ENCODE results near the gene IRF9. TPM values are rescaled to one million over a fixed set of nuclear protein-coding genes. Genes with fewer than 3 reads are reported as not detected.

The IRF9 gene
- total and polyA plus RNA-seq, 2 of the 13 experiments (the other 11 are each of a cell fraction or from before 2014, with no cell fraction given): 14.9 to 49.7 TPM

- in situ Hi-C loops (cut with HindIII; ENCODE audit: extremely low pct_ligation_motif_present, low pct_unique_long_range_greater_than_20kb) (no loop called here), intact Hi-C loops (cut with micrococcal nuclease; ENCODE audit: unreplicated experiment) (loop anchor here (1.0 kb wide), 1 partner anchor 102 kb away; no protein-coding TSS in a partner anchor)
- no peak for FAIRE-seq
- H3K27ac ChIP-seq (ENCODE audit: extremely low read length, insufficient read depth, low read length): peak overlapping the region; percentile 84
- peak overlapping the region; percentile 97 for H3K9ac ChIP-seq (ENCODE audit: insufficient read depth, low read depth, low read length)
- no peaks in the 10 kb centered on the region for H4K20me1 ChIP-seq (ENCODE audit: insufficient read depth, low read length)
- POLR2A ChIA-PET: interaction anchor here (0.8 to 4.3 kb wide), 27 partner anchors 7 to 592 kb away, joined by 3 to 230 read pairs (median 9); partner anchors contain the start of genes CARMIL3, CHMP4A, DCAF11 and DHRS1
- H3K36me3 ChIP-seq (replicated peaks in 1 of 2; ENCODE audit: control insufficient read depth in 1 of 2, insufficient read depth in 2 of 2, low read length in 2 of 2): peaks cover 17 to 29% of the 10 kb centered on the region in 2 experiments; a peak in 4 of 5 replicates
- peak overlapping the region; percentile 79 to 91 (median 85) for H3K4me3 ChIP-seq (replicated peaks in 1 of 3; ENCODE audit: insufficient read depth in 1 of 3, low read depth in 2 of 3, low read length in 3 of 3)
- no peaks in the 10 kb centered on the region; a peak in 1 of 5 replicates for H3K27me3 ChIP-seq (ENCODE audit: control insufficient read depth in 1 of 2, insufficient read depth in 2 of 2, low read length in 2 of 2)
- CTCF ChIA-PET (ENCODE audit: low intra/inter-chr PET ratio, low total read pairs): no interaction called here
- H3K4me1 ChIP-seq (ENCODE audit: insufficient read depth, low read length): peaks cover 65% of the 10 kb centered on the region
- DNase-seq (ENCODE audit: low spot score): no peak
- no peaks in the 10 kb centered on the region for H3K9me3 ChIP-seq (ENCODE audit: low read length)
- peak overlapping the region; percentile 99 for H3K4me2 ChIP-seq (ENCODE audit: low read depth, low read length)
- H2AFZ ChIP-seq (ENCODE audit: low read length): no peak overlapping the region
- BruUV-seq (replicated peaks): no TSS peak
- 0 out of 3 replicates have a peak, but pooled peaks have one; percentile 0 for ATAC-seq
- 66% methylated on average over 8 of the region's 8 CpGs for WGBS (ENCODE audit: low lambda C conversion rate)
- H3K79me2 ChIP-seq (ENCODE audit: insufficient read depth, low read length): peaks cover 43% of the 10 kb centered on the region
- TF ChIP-seq HNRNPH1 (optimal IDR thresholded peaks at IDR 0.05; ENCODE audit: low read depth, low read length): no peak
- 0 out of 2 replicates have a peak, but pooled peaks have one; percentile 70 for TF ChIP-seq IRF1 (CRISPR knock-in tag; IDR thresholded peaks at IDR 0.05; ENCODE audit: low read depth)
- peak; percentile 22; the same call in 1 of the 2 replicates for TF ChIP-seq ZNF724P (CRISPR knock-in tag; IDR thresholded peaks at IDR 0.05; ENCODE audit: borderline replicate concordance)
- no peak for TF ChIP-seq ZNF569 (CRISPR knock-in tag; IDR thresholded peaks at IDR 0.05; ENCODE audit: borderline replicate concordance)
- TF ChIP-seq ZBTB3 (CRISPR knock-in tag; IDR thresholded peaks at IDR 0.05; ENCODE audit: borderline replicate concordance, low read depth): 0 out of 2 replicates have a peak, but pooled peaks have one; percentile 18
- no peak for TF ChIP-seq KAT8 (CRISPR knock-in tag; IDR thresholded peaks at IDR 0.05)
- TF ChIP-seq ZBTB38 (CRISPR knock-in tag; IDR thresholded peaks at IDR 0.05): peak; percentile 52; the same call in 1 of the 2 replicates
- no peak for TF ChIP-seq ZNF766 (CRISPR knock-in tag; IDR thresholded peaks at IDR 0.05; ENCODE audit: borderline replicate concordance)
- no peak for TF ChIP-seq MBNL3 (CRISPR knock-in tag; conservative IDR thresholded peaks at IDR 0.05)
- no peak for TF ChIP-seq ZNF678 (CRISPR knock-in tag; IDR thresholded peaks at IDR 0.05)
- no peak; the same call in 1 of the 2 replicates for TF ChIP-seq ZNF101 (CRISPR knock-in tag; IDR thresholded peaks at IDR 0.05; ENCODE audit: borderline replicate concordance, low read depth)
- TF ChIP-seq MTA3 (CRISPR knock-in tag; IDR thresholded peaks at IDR 0.05): 0 out of 2 replicates have a peak, but pooled peaks have one; percentile 45
- TF ChIP-seq, protein P1, sequence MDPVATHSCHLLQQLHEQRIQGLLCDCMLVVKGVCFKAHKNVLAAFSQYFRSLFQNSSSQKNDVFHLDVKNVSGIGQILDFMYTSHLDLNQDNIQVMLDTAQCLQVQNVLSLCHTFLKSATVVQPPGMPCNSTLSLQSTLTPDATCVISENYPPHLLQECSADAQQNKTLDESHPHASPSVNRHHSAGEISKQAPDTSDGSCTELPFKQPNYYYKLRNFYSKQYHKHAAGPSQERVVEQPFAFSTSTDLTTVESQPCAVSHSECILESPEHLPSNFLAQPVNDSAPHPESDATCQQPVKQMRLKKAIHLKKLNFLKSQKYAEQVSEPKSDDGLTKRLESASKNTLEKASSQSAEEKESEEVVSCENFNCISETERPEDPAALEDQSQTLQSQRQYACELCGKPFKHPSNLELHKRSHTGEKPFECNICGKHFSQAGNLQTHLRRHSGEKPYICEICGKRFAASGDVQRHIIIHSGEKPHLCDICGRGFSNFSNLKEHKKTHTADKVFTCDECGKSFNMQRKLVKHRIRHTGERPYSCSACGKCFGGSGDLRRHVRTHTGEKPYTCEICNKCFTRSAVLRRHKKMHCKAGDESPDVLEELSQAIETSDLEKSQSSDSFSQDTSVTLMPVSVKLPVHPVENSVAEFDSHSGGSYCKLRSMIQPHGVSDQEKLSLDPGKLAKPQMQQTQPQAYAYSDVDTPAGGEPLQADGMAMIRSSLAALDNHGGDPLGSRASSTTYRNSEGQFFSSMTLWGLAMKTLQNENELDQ (CRISPR knock-in tag; IDR thresholded peaks at IDR 0.05; ENCODE audit: borderline replicate concordance): 0 out of 2 replicates have a peak, but pooled peaks have one; percentile 2
- TF ChIP-seq ZNF691 (CRISPR knock-in tag; IDR thresholded peaks at IDR 0.05; ENCODE audit: borderline replicate concordance, low read depth): peak; percentile 45; the same call in 1 of the 2 replicates
- TF ChIP-seq CHCHD3 (CRISPR knock-in tag; IDR thresholded peaks at IDR 0.05): peak; percentile 23; the same call in 1 of the 2 replicates
- TF ChIP-seq PAWR (CRISPR knock-in tag; IDR thresholded peaks at IDR 0.05; ENCODE audit: borderline replicate concordance): no peak
- no peak for TF ChIP-seq ZNF337 (CRISPR knock-in tag; IDR thresholded peaks at IDR 0.05; ENCODE audit: borderline replicate concordance, low read depth)
- TF ChIP-seq ZNF740 (CRISPR knock-in tag; IDR thresholded peaks at IDR 0.05): no peak
- no peak for TF ChIP-seq ZNF549 (CRISPR knock-in tag; IDR thresholded peaks at IDR 0.05)
- TF ChIP-seq CC2D1A (CRISPR knock-in tag; IDR thresholded peaks at IDR 0.05): peak; percentile 52; the same call in 1 of the 2 replicates
- TF ChIP-seq MTF2 (CRISPR knock-in tag; IDR thresholded peaks at IDR 0.05; ENCODE audit: borderline replicate concordance): no peak
Observed at GRCh38 chr14:24194873-24195185, 33.8 kb downstream of the IRF9 start.

All from HepG2 (cell line).